Stimulated activated naive CD4-positive, alpha-beta T cell treated with Interleukin-2 at 50 U/mL for 16 hours (primary cell): ENCODE data around the gene SETSIP.
"Not testable (repeated sequence)": the region's sequence is repeated elsewhere in the genome, so short reads cannot be mapped to it uniquely, and the experiment has no call there.

Source experiments
- DNase-seq: peaks from one replicate; lab custom pipeline; 2025; lab: John Stamatoyannopoulos, UW

The SETSIP gene

DNA sequence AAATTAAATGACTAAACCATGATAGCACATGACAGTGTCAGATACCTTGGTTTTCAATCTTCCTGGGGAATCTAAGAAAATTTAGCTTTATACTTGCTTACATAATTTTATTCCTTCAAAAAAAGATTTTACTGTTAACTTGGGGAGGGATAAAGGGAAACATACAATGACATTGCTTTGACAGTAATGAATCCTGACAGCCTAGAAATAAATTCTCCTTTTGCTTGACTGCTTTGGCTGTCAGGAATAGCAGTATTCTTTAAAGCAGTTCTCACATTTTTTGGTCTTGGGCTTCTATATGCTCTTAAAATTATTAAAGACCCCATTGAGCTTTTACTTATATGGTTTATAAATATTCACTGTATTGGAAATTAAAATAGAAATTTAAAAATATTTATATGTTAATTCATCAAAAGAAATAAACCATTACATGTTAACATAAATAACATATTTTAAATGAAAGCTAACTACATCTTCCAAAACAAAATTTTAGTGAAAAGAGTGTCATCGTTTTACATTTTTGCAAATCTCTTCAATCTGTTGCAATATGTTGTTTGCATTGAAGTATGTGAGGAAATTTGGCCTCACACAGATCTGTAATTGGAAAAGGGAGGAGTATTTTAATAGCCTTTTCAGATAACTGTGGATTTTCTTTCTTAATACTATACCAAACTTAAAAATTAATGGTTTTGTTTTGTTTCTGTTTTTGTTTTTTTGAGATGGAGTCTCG, 29.3 kb downstream of the SETSIP start:
- no peak for DNase-seq

DNA sequence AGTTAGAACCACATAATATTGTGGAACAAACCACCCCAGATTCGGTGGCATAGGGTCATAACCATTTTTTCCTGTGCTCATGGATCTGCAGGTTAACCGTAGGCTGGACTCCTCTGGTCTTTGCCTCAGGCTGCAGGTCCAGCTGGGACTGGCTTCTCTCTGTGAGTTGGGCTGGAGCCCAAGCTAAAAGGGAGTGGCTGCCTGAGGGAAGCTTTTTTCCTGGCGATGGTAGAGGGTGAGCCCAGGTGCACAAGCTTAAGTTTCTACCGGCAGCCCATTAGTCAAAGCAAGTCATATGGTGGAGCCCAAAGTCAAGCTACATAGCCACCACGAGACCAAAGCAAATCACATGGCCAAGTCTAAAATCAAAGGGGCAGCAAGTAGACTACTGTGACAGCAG, 31.6 kb downstream of the SETSIP start:
- DNase-seq: no peak

DNA sequence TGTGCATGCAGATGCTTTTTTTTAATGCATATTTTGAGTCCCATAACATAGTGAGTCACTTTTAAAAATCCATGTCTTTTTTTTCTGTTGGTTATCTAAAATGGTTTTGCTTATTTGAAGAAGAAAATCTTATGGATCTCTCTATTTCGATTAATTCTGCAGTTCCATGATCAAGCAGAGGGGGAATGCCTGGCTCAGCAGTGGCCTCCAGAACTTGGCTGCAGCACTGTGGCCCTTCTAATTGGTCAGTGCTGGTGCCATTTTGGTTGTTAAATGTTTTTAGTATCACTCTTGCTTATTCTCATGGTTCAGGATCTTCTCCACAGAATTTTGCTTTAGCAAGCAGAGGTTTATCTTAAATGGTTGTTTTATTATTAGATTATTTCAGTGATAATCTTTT, 34.2 kb downstream of the SETSIP start:
- no peak for DNase-seq

DNA sequence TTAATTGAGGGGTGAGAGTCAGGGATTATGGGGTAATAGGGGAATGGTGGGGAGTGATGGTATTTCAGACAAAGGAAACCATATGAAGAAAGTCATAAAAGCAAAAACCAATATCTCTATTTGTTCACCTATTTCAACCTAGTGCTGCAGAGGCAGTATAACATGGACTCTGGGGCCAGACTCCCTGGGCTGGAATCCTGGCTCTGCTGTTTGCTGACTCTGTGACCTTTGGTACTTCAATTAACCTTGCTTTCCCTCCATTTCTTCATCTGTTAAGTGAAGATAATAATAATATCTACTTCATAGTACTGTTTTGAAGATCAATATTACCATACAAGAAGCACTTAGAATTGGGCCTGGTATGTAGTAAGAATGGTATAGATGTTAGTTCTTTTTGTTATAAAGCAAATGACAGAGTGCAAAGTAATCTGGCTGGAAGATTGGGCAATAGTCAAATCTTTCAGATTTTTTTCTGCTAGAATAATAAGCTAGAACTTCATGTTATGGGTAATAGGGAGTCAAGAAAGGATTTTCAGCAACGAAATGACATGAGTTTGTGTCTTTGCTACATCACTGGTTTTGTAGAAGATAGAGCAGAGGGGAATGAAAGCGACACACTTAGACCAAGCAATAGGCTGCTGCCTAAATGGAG, 36.4 kb downstream of the SETSIP start:
- DNase-seq: no peak

DNA sequence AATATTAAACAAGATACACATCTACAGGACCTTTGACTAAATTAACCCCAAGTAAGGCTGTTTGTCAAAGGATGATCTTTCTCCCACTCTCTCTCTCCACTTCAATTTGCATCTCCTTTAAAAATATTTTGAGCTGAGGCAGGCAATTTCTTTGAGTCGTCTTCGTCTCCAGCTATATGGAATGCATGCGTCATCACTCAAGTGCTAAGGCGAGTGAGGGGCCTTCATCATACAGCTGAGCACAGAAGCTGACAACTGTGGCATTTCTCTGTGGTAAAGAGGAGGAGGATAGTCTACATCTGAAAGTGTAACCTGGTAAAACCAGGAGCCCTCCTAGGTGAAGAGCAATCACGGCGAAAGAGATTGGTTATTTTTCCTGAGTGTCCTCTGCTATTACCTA, 37.8 kb downstream of the SETSIP start:
- no peak for DNase-seq

DNA sequence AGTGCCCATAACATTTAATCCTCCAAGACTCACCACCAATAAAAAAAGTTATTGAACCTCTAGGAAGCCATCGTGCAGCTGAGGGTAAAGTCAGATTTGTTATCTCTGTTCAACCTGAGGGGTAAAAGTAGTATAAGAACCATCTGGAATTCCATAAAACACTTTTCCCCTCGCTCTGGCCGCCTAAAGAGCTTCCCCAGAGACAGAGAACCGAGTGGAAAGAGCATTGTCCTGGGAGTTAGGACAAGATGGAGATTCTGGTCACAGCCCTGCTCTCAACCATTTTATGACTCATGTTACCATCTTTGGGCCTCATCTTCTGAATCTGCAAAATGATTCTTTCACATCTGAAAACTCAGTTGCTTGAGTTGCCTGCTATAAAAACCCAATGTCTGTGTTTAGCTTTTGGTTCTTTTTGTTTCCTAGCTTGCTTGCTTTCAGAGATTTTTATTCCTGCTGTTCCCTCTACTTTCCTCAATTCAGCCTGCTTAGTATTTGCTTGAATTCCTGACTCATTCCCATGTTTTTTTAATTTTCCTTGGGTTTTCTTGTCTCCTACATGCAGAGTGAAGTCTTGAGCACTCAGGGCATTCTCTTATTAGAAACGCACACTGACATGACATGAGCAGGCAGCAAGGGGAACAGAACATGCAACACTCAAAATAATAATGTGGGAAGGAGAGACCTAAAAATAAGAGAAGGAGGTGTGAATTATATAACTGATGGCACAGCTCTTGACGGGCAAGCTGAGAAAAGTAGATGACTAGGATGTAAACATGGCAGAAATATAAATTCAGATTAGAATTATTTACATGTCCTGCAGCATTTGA, 43.7 kb downstream of the SETSIP start:
- DNase-seq: no peak

DNA sequence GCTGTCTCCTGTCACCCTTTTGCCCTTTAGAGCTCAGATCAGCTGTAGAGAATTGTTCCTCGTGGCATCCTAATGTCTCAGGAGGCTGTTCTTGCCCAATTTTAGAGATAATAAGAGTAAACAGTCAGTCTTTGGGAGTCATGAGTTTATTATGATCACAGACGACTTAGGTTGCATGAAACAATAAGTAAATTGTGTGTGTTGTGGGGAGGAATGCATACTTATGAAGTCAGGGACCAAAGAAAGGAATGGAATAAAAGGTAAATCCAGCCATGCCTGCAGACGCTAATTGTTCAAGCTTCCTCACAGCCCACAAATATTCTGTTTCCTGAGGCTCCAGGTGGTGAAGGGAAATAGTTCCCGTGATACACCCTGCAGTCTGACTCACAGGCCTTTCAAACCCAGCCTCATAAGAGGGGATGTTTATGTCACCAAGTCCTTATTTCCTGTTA, 44.5 kb downstream of the SETSIP start:
- DNase-seq: no peak

DNA sequence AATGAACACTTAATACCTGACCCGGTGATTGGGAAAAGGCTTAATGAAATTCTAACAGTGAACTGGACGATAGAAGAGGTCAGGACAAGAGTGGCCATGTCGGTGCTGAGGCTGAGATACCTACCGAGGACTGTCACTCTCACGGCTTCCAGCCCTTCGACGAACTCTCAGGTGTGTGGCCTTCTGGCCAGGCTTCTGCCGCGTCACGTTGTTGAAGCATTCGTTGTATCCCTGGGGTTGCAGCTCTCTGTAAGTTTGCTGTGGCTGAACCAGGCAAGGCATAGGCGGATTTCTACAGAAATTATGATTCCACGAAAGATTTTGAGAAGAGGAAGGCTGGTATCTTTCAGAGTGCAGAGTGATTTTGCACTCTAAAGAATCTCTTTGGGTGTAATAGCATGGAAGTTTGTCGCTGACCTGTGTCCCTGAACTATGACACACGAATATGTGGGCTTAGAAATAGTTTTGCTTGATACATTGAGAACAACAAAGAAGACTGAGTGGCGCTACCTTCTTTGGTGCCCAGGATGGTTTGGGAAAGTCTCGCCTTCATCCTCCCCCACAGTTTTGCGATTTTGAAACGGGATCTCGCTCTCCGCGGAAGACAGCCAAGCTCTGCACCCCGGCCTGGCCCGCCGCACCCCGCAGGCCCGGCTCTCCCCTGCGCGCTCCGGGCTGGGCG, 45.8 kb downstream of the SETSIP start:
- DNase-seq: no peak

DNA sequence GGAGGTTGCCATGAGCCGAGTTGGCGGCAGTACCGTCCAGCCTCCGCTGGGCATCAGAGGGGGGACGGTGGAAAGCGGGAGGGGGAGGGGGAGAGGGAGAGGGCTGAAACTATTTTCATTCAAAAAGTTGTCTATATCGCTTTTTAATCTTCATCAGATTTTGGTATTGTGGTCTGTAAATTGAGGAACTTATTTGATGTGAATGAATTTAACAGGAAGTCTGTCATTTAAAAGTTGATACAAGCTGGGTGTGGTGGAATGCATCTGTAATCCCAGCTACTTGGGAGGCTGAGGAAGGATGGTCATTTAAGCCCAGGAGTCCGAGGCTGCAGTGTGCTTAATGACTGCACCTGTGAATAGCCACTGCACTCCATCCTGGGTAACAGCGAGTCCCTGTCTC, 48.4 kb downstream of the SETSIP start:
- DNase-seq: no peak

DNA sequence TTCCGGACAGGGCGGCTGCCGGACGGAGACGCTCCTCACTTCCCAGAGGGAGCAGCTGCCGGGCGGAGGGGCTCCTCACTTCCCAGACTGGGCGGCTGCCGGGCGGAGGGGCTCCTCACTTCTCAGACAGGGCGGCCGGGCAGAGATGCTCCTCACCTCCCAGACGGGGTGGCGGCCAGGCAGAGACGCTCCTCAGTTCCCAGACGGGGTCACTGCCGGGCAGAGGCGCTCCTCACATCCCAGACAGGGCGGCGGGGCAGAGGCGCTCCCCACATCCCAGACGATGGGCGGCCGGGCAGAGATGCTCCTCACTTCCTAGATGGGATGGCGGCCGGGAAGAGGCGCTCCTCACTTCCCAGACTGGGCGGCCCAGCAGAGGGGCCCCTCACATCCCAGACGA, 49.2 kb downstream of the SETSIP start:
- DNase-seq: not testable (repeated sequence)
